Stimulated activated CD8-positive, alpha-beta memory T cell treated with anti-CD3 and anti-CD28 coated beads, Interleukin-15, amount 100 ng/mL, for 24 hours (primary cell): ENCODE data around the gene FAM47E.

Source experiments
- DNase-seq: peaks from one replicate; pipeline ENCODE4 v3.0.0-alpha.2; 2020; ENCODE audit warnings: low read depth

Gene FAM47E

GRCh38 chr4:76251441-76252270, at the start of gene FAM47E:
TSS of gene FAM47E (plus strand) at chr4:76251721. CDS start at chr4:76251747, 26 bp downstream.
- DNase-seq: no peak

GRCh38 chr4:76203541-76203940, 48.0 kb upstream of the FAM47E start:
- no peak for DNase-seq

GRCh38 chr4:76204936-76205335, 46.6 kb upstream of the FAM47E start:
- DNase-seq: no peak

- no peak for DNase-seq
These were observed 46.0 kb upstream of the FAM47E start for GRCh38 chr4:76205476-76205875.

GRCh38 chr4:76206222-76206942, 45.1 kb upstream of the FAM47E start:
- DNase-seq: no peak

- DNase-seq: no peak
These were observed 44.0 kb upstream of the FAM47E start for GRCh38 chr4:76207549-76207948.

GRCh38 chr4:76208005-76208765, 43.3 kb upstream of the FAM47E start:
- no peak for DNase-seq

- no peak for DNase-seq
These were observed 41.6 kb upstream of the FAM47E start for GRCh38 chr4:76209881-76210280.

GRCh38 chr4:76210452-76210851, 41.1 kb upstream of the FAM47E start:
- no peak for DNase-seq

GRCh38 chr4:76211769-76212708, 39.5 kb upstream of the FAM47E start:
- DNase-seq: no peak

GRCh38 chr4:76212851-76213414, 38.6 kb upstream of the FAM47E start:
- DNase-seq: no peak

- peak; percentile 37 for DNase-seq
These were observed 37.9 kb upstream of the FAM47E start, which contains the start of gene SCARB2 for GRCh38 chr4:76213415-76214176. TSS of gene SCARB2 (minus strand) at chr4:76213824. CDS start at chr4:76213543, 281 bp downstream.

- DNase-seq: no peak
These were observed 37.3 kb upstream of the FAM47E start for GRCh38 chr4:76214177-76214675.

- no peak for DNase-seq
These were observed 36.4 kb upstream of the FAM47E start for GRCh38 chr4:76215077-76215476.

GRCh38 chr4:76216524-76216923, 35.0 kb upstream of the FAM47E start:
- DNase-seq: no peak

GRCh38 chr4:76216975-76217814, 34.3 kb upstream of the FAM47E start:
- DNase-seq: no peak

- DNase-seq: no peak
These were observed 32.0 kb upstream of the FAM47E start for GRCh38 chr4:76219299-76220055.

GRCh38 chr4:76224171-76224570, 27.4 kb upstream of the FAM47E start:
- DNase-seq: no peak
